T47D (cell line): ENCODE measurements around the gene CIITA.
"Not testable (repeated sequence)": the region's sequence is repeated elsewhere in the genome, so short reads cannot be mapped to it uniquely, and the experiment has no call there.

Experiments used
- DNase-seq, 2 experiments: peaks; one replicate each; pipeline versions ENCODE4 v3.0.0 to v3.0.0-alpha.2; 2011 to 2012; ENCODE audit warnings: low read depth in 1 of 2, low spot score in 1 of 2
- JUND ChIP-seq: IDR thresholded peaks from 2 replicates; pipeline ENCODE4 v1.6.1; 2012; ENCODE audit warnings: low read depth
- in situ Hi-C: cut with HindIII; loops from 2 replicates; pipeline ENCODE4 v1.10.0; 2016; ENCODE audit warnings: low sequenced_read_pairs, low pct_unique_long_range_greater_than_20kb

CIITA gene

GRCh38 chr16:10940501-10941079 lies 63.6 kb downstream of the CIITA start:
- no peak for DNase-seq
- no peak for TF ChIP-seq JUND
- in situ Hi-C loops, result no loop called here

GRCh38 chr16:10941127-10941933 lies 64.3 kb downstream of the CIITA start:
- TF ChIP-seq JUND, result no peak
- DNase-seq, result no peak
- in situ Hi-C loops, result no loop called here

- in situ Hi-C loops, DNase-seq: not testable (repeated sequence)
These were observed 64.9 kb downstream of the CIITA start for GRCh38 chr16:10941935-10942351.

GRCh38 chr16:10942352-10943063 lies 65.5 kb downstream of the CIITA start, which contains the start of gene DEXI:
Gene DEXI (minus strand): TSS chr16:10942468. CDS start chr16:10942005, 463 bp downstream.
- peak; percentile 93 to 98 for DNase-seq
- in situ Hi-C loops, result no loop called here
- TF ChIP-seq JUND, result no peak

GRCh38 chr16:10943064-10943353 lies 66.0 kb downstream of the CIITA start:
- no peak for DNase-seq
- TF ChIP-seq JUND, result no peak
- in situ Hi-C loops, result no loop called here

GRCh38 chr16:10944249-10945064 lies 67.5 kb downstream of the CIITA start, which contains the start of gene CLEC16A:
Gene CLEC16A (plus strand): TSS chr16:10944564. CDS start chr16:10944718, 154 bp downstream.
- in situ Hi-C loops, result no loop called here
- peak; percentile 92 to 97 for DNase-seq
- TF ChIP-seq JUND, result no peak

DNA sequence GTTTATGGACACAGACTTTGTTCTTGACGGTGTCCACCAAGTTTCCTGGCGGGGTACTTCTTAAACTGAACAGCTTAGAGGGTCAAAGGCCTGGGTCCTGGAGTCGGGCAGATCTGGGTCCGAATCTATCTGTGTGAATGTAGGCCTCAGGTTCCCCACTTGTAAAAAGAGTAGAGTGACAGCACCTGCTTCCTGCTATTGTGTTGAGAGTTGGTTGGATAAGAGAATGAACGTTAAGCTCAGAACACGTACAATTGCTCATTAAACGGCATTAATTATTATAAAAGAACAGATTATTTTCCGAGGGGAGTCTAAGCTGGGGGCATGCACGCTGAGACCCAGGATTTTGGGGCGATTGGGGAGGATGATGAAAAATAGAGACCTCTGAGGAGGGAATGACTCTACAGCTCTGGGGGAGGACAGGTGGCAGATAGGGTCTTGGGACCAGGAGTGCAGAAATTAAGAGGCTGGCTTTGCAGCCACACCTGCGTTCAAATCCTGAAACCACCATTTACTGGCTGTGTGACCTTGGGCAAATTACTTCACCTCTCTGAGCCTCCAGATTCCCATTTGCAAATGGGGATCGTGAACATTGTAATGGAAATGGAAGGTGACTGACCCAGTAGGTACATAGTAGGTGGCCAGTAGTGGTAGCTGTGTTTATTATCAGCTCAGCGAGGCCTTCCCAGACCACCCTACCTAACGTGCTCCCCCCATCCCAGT lies 68.2 kb downstream of the CIITA start:
- no peak for DNase-seq
- TF ChIP-seq JUND, result no peak
- in situ Hi-C loops, result no loop called here

DNA sequence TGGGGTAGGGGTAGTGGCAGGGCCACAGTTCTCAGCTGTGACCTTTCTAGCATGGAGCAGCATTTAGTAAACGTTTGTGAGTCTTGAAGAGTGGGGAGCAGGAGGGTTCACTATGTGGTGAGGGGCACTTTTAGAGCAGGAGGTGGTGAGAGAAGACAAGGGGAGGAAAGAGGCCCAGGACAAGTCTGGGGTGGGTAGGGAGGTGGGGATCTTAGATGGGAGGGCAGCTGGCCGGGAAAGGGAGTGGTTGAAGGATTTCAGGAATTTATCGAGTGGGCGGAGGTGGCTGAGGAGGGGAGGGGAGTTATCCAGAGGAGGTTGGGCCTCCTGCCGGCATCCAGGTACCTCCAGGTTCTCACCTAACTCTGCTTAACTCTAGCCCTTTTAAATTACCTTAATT lies 69.3 kb downstream of the CIITA start:
- no peak for DNase-seq
- in situ Hi-C loops, result no loop called here
- no peak for TF ChIP-seq JUND

GRCh38 chr16:10947211-10947787 lies 70.3 kb downstream of the CIITA start:
- TF ChIP-seq JUND, result no peak
- in situ Hi-C loops, result no loop called here
- DNase-seq, result no peak

GRCh38 chr16:10949424-10949970 lies 72.5 kb downstream of the CIITA start:
- in situ Hi-C loops, result no loop called here
- no peak for TF ChIP-seq JUND
- peak in 1 of 2 experiments; percentile 26 for DNase-seq

DNA sequence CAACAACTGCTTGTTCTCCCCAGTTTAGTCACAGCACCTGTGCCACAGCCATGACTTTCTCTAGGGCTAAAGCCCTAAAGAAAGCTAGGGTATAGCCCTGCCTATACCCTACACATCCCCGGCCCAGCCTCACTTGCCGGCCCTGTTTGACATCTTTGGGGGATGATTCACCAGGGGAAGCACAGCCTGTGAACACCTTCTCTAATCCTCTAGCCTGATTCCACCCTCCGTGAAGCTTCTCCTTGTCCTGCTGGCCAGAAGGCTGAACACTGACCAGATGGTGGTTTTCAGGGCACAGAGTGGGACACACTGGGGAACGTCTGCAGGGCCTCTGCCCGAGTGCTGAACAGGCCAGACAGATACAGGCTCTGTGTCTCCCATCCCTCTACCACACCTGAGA lies 73.4 kb downstream of the CIITA start:
- TF ChIP-seq JUND, result no peak
- in situ Hi-C loops, result no loop called here
- DNase-seq, result peak in 1 of 2 experiments; percentile 40

DNA sequence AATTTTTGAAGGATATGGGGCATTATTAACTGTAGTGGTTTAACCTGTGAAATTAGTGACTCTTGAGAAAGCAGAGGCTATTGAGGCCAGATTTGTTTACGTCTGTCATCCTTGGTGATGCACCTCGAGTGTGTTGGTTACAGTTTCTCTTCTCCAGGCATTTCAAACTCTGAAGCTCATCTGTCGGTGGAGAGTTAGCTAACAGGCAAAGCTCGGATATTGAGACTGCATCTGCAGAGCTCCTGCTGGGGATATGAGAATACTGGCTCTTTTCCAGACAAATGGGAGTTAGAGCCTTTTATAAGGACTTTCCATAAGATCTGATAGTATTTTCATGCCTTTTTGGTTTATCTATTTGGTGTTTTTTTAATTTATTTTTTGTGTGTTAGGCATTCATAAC lies 74.0 kb downstream of the CIITA start:
- no peak for TF ChIP-seq JUND
- no peak for DNase-seq
- in situ Hi-C loops, result no loop called here
